Right lobe of liver (tissue), 4 donors: ENCODE measurements around the gene CLDN5.

Experiments
- POLR2A ChIP-seq: fragments of 450-650 bp; IDR thresholded peaks from one replicate; pipeline ENCODE4 v1.6.1; 2017; ENCODE audit warnings: antibody characterized with exemption, mild to moderate bottlenecking
- TF ChIP-seq, protein P1 (sequence below), 4 donors: fragments of 200-600 bp in 3 of 4; fragments of 450-650 bp in 1 of 4; IDR thresholded peaks; one replicate each; pipeline versions ENCODE4 v1.5.1 to v1.8.0; 2016 to 2022; ENCODE audit warnings: antibody characterized with exemption in 4 of 4, mild to moderate bottlenecking in 2 of 4
- donor health status: DM: no; HTN: no; CAD: no.
- donor health status: DM: no; HTN: no; CAD: no.
- donor health status: DM: no; HTN: yes; CAD: no.

- TF ChIP-seq, protein P1, sequence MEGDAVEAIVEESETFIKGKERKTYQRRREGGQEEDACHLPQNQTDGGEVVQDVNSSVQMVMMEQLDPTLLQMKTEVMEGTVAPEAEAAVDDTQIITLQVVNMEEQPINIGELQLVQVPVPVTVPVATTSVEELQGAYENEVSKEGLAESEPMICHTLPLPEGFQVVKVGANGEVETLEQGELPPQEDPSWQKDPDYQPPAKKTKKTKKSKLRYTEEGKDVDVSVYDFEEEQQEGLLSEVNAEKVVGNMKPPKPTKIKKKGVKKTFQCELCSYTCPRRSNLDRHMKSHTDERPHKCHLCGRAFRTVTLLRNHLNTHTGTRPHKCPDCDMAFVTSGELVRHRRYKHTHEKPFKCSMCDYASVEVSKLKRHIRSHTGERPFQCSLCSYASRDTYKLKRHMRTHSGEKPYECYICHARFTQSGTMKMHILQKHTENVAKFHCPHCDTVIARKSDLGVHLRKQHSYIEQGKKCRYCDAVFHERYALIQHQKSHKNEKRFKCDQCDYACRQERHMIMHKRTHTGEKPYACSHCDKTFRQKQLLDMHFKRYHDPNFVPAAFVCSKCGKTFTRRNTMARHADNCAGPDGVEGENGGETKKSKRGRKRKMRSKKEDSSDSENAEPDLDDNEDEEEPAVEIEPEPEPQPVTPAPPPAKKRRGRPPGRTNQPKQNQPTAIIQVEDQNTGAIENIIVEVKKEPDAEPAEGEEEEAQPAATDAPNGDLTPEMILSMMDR (IDR thresholded peaks at IDR 0.05): no peak
- no peak for TF ChIP-seq POLR2A
Measured at GRCh38 chr22:19508024-19508776, 16.0 kb downstream of the CLDN5 start.
